A172 (cell line): ENCODE measurements around the gene TMEM187. TPM values are rescaled to one million over a fixed set of nuclear protein-coding genes. Genes with fewer than 3 reads are reported as not detected.

Experiments
- DNase-seq: peaks from one replicate; pipeline ENCODE4 v3.0.0-alpha.2; 2015; ENCODE audit warnings: low spot score
- total RNA-seq: library from RNA; depleted of rRNA; stranded (reverse); fragments of >200 nt; shearing (Covaris generic); gene quantifications from 2 replicates; pipeline ENCODE4 v1.2.3, GENCODE V29; 2014; rRNA removed

TMEM187 gene, protein sequence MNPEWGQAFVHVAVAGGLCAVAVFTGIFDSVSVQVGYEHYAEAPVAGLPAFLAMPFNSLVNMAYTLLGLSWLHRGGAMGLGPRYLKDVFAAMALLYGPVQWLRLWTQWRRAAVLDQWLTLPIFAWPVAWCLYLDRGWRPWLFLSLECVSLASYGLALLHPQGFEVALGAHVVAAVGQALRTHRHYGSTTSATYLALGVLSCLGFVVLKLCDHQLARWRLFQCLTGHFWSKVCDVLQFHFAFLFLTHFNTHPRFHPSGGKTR
- total RNA-seq, result 8.6 and 9.6 TPM in 2 replicates

DNA sequence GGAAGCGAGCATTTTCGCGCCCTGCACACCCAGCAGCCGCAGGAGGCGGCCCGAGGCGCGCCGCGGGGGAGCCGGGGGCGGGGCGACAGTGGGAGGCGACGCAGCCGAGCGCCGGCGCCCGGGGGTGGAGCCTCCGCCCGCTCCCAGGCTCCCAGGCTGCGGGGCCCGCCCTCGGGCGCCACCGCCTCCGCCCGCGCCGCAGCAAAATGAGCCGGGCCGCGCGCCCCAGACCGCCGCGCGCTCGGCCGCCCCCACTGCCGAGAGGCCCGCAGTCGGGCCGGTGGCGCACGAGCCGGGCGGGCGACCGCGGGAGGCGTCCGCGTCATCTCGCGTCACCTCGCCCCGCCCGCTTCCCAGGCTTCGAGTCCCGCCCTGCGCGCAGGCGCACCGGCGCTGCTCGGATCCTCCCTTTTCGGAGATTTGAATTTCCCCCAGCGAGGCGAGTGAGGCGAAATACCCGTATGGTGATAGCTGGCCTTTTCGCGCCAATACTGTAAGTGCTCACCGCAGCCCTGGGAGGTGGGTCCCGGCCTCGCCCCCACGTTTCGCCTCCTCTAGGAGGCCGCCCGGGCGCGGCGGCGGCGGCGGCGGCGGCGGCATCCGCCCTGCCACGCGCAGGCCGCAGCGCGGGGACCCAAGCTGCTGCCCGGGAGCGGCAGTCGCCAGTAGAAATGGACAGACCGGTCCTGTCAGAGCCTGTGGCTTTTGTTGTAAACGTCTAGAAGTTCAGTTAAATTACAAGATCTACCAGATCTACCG lies at the start of gene TMEM187:
Gene TMEM187, plus strand, starts transcription at position 387 of the 759 bp plus-strand sequence. CDS start 9,309 bp downstream, outside the sequence.
- peak; percentile 91 for DNase-seq

DNA sequence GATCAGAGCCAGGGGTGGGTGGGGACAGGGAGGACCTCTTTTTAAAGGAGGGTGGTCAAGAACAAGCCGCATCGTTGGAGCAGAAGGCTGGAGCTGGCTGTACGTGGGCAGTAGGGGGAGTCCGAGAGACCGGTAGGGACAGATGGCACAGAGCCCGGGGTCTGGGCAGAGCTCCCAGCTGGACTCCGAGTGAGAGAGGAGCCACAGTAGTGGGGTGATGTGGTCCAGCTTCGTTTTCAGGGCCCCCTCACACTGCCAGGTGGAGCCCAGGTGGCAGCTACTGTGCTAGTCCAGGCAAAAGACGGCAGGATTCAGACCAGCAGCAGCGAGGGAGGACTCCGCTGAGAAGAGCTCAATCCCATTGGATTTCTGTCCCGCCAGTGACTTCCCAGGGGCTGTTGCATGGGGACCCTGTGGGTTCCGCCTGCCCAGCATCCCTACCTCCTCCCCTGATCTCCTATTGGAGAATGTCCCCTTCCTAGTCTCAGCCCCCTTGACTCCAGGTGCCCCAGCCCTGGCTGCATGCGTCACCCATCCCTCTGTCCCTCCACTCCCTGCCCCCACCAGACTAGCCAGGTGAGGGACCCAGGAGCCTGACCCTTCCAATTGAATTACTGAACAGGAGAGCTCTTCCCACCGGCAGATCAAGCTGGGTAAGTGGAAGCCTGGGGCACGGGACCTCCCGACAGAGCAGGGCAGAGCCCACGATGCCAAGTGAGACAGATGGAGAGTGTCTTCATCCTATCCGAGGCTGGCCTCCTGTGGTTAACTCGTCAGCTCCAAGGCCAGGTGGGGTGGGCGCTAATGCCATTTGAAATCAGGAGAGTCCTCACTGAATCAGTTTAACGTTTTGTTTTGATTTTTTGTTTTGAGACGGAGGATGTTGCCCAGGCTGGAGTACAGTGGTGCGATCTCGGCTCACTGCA lies 49.4 kb upstream of the TMEM187 start:
- DNase-seq, result peak; percentile 78

DNA sequence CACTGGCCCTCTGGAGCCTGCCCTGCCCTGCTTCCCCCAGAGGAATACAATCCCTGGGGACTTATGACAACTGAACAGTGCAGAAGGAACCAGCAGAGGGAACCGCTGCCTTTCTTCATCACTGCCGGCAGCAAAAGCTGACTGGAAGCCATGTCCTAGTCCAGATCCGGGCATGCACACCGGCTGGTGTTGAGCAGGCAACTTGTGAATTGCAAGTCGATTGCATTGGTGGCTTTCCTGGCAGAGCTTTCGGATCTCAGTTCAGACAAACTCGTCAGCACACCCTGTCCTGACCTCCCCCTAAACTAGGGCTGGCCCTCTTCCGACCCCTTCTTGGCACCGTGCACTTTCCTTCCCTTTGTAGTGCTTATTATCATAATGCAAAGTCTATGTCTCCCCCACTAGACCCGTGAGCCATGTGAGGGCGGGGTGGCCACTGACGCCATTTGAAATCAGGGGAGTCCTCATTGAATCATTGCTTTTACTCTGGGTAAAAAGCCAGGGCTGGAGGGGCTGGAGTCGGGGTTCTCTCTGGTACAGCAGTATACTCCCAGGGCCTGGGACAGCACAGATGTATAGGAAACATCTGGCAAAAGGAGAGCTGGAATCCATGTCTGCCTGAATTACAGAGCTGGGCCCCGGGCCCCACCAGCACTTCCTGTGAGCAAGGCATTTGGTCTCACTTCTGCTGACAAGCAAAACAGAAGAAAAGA lies 48.2 kb upstream of the TMEM187 start:
- DNase-seq, result peak; percentile 50

DNA sequence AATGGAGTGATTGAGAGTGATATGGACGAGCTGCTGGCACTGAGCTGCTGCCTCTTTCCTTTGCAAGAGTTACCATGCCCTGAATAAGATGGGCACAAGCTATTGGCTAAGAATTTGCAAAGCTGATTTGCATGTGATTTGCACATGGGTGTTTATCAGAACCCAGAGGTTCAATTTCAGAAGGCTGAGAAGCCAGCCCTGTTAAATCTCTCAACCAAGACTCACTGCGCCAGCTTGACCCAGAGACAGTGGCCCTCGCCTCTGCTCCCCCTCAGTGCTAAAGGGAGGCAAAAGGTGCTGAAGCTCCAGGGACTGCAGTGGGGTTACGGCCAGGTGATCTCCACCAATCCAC lies 47.2 kb upstream of the TMEM187 start:
- DNase-seq, result no peak

DNA sequence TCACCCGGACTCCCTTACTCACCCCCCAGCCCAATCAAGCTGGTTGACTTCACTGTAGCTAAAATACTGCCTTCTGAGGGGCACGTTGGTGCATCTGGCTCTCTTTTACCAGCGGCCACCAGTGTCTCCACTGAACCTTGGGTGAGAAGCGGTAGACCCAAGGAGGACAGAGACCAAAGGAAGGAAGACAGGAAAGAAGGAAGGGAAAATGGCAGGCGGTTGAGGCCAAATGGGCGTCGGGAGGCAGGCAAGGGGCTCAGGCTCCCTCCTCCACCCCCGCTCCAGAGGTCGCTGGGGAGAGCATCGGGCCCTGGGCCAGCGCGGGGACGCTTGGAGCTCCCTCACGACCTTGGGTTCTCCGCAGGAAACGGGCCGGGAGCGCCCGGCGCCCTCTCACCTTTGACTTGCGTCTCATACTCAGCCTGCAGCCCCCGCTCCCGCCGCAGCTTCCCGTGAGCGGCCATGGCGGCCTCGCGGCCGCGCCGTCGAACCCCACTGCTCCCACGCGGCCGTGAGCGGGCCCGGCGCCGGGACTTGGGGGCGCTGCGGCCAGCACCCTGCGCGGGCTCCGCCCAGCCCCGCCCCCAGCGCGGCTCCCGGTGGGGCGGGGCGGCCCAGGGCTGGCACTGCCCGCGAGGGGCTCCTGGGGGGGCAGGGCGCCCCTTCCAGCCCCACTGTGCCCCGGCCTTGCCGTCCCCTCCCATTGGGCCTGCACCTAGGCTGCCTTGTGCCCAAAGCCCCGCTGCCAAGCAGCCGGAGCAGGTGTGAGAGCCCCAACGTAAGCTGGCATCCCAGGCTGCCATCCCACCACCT lies 46.6 kb upstream of the TMEM187 start, which contains the start of gene ARHGAP4:
Gene ARHGAP4, minus strand, starts transcription at position 526 of the 813 bp plus-strand sequence. Its CDS starts 62 bp downstream, at position 464.
- no peak for DNase-seq

DNA sequence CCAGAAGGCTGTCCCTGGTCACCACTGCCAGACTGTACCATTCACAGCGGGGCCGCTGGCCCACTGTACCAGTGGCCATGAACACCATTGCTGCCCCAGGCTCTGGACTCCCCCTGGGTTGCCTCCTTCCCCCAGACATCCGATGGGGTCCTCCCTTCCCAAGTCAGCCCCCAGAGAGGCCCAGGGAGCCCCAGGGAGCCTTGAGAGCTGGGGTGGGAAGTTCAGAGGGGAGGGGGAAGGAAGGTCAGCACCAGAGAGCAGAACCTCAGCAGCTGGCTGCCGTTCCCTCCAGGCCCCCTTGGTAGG lies 46.0 kb upstream of the TMEM187 start:
- DNase-seq, result no peak

DNA sequence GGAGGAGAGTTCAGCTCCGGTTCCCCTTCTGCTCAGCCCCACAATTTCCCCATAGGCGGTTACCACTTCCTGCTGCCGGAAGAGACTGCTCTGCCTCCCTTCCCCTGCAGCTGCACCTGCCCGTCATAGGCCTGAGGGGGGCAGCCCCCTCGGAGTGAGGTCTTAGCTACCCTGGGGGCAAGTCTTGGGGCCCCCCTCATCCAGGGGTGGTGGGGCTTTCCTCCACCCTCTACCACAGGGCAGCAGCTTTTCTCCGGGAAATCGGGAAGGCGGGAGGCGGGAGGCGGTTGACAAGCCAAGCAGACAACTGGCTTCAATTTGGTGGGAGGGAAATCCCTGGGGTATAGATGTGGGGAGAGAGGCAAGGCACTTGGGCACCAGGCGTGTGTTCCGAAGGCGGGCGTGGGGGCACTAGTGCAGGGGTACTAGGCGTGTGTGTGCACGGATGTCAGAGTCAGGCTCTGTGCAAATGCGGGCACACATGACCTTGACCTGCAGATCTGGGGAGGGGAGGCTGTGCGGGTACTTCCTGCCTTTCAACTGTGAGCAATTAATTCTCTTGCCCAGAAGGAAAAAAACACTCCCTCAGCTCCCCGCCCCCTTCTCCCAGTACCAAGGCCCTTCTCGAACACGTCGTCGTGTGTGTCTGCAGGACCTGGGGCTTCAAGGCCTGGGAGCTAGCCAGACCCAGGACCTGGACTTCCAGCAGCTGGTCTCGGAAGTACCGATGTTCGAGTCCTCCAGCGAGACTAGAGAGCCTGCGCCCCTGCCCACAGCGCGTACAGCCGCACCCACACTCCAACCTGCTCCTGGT lies 45.5 kb upstream of the TMEM187 start:
- DNase-seq, result peak; percentile 69

DNA sequence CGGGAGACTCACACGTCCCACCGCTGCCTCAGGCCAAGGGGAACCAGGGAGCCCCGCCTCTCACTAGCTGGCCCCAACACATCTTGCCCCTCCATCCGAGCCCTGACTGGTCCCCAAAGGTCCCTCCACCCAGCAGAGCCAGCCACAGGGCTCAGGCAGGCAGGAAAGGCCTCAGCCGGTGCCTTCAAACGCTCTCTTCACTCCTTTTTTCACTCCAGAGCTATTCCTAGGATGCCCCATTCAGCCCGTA lies 45.0 kb upstream of the TMEM187 start:
- DNase-seq, result no peak

DNA sequence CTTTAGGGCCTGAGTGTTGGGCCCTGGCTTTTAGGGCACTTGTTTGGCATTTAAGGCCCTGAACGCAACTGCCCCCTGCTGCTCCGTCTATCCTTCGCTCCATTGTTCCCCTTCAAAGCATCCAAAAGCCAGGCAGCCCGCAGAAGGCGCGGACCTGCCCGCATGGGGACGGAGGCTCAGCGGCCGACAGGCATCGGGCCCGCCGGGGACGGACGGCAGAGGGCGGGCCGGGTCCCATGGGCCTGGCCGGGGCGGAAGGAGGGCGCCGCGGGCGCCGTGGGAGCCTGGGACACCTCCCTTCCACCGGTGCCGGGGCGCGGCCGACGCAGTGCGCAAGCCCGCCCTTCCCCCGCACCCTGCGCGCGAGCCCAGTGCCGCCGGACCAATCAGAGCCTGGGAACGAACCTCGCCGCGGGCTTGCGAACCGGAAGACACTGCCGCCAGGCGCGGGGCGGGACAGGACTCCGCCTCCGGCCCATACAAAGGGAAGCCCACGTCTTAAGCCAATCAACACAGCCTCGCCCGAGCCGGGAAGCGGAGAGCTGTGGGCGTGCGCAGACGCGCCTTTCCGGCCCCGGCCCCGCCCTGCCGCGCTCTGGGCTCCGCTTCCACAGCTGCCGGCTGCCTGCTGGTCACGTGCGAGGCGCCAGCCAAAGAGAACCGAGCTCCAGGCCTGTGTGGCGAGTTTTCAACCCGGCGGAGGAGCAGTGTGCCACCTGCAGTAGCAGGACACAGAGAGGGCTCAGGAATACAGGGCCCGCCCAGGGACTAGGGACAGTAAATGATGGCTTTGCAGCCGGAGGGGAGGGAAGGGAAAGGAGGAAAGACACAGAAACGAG lies 44.4 kb upstream of the TMEM187 start:
- DNase-seq, result peak; percentile 97

DNA sequence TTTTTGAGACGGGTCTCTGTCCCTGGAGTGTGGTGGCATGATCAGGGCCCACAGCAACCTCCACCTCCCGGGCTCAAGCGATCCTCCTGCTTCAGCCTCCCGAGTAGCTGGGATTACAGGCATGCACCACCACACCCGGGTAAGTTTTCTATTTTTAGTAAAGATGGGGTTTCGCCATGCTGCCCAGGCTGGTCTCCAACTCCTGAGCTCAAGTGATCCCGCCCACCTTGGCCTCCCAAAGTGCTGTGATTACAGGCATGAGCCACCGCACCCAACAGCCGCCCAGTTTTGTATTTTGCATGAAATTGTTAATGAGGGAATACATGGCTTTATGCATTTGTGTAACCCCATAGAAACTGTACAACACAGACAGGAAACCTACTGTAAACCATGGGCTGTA lies 43.7 kb upstream of the TMEM187 start:
- DNase-seq, result no peak

DNA sequence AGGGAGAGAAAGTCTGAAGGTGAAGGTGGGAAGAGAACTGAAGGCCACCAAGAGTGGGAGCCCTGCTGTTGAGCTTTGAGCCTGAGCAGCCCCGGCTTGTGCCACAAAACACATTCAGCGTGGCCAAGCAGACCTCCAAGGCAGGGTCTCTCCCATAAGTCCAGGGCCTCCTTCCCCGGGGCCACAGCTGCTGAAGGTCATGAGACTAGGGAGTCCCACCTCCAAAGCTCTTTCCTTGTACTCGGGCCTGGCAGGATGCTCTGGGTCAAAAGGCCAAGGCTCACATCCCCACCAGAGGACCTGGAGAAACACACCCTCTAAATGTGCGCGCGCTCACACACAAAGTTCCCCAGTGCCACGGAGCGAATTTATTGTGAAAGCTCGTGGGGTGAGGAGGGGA lies 43.0 kb upstream of the TMEM187 start:
- no peak for DNase-seq

DNA sequence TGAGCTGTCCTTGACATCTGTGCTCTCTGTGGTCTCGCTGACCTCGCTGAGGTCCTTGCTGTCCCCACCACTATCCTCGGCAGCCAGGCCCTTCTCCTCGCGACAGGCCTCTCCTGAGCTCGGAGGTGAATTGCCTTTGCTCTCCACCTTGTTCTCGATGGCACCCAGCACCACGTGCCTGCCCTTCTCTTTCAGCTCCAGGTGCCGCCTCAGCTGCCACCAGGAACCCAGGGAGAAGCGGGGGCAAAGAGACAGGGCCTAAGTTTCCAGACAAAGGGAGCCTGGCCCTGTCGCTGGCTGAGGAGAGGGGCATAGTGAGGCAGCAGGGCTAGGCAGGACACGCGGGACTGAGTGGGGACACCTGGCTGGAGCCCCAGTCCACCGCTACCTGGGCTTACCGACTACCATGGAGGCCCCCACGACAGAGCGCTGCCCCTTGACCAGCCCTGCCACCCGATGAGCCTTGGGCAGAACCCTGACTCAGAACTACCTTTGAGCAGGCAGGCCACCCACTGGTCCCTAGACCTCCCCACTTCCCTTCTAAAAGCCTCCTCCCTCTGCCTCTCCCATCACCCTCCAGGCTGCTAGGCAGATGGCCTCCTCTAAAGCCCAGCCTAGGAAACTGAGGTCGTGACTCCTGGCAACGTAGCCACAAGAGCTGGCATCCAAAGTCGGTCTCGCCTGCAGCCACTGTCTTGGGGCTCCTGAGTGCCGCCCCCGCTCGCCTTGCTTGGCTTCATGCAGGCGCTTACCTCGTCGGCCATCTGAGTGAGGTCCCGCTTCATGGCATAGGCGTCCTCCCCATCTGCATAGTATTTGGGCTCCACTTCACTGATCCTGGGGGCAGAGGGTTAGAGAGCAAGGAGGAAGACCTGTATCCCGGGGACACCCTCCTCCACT lies 42.3 kb upstream of the TMEM187 start:
- DNase-seq, result no peak

DNA sequence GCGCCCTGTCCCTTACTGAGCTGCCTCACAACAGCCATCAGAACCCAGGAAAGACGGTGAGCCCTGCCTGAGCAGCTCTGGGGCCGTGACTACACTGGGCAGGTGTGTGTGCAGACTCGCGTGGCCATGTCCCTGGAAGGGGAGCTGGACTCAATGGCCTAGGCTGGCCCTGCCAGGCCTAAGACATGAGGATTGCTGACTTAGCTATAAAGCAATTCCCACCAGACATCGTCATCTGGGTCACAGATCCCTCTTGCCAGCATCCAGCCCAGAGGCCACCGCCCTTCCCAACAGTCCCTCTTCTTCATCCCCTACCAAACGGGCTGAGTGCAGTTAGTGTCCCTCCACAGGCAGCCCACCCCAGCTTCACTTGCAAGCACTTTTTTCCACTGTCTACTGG lies 41.4 kb upstream of the TMEM187 start:
- no peak for DNase-seq

DNA sequence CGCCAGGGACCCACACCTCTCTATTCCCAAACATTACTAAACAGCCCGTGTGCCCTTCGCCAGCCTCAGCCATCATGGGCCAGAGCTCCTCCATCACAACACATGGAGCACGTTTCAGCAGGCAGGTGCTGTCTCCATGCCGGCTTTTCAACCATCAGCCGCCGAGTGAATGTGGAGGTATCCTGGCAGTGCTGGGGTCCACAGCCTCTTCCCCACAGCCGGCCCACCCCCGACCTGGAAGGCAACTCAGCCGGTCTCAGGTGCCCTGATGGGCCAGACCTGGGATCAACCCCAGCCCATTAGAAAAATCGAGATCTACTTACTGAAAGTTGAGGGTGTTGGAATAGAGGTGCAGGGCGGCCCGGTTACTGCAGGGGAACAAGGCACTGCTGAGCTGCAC lies 40.8 kb upstream of the TMEM187 start:
- DNase-seq, result no peak

DNA sequence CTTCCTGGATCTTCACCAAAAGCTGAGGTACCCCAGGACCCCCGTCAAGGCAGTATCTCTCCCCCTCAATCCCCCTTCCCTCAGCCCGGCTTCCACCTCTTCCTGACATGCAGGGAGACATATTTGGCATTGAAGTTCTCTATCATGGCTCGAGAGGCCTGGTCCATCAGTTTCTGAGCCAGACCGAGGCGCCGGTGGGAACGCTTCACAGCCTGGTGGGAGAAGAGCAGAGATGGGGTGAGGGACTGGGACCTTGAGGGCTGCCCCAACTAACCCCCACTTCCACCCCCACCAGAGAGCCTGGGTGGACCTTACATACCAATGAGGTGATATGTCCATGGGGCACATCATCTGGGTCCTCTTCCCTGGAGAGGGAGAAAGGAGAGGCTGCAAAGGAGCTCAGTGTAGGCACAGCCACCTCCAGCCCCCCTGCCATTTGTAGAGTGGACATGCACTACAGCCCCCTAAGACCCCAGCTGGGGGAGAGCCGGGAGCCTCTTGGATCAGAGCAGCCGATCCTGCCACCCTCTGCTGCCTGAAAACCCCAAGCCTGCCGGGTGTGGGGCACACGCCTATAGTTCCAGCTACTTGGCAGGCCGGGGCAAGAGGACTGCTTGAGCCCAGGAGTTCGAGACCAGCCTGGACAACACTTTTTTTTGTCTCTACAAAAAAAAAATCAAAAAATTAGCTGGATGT lies 40.2 kb upstream of the TMEM187 start:
- no peak for DNase-seq

DNA sequence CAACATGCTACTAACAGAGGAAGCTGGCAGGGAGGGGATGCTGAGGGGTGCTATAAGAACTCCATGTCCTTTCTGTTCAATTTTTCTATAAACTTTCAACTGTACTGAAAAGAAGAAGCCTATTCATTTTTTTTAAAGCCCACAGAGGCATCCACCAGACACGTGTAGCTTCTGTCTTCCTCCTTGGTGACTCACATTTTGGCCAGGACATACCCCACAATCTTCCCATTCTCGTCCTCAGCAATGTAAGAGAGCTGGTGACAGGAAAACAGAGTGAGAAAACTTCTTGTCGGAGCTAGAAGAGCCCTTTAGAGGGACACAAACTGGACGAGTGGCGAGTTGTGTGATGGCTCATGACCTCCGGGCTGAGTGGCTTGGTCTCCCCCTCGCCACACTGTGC lies 38.8 kb upstream of the TMEM187 start:
- peak; percentile 37 for DNase-seq

DNA sequence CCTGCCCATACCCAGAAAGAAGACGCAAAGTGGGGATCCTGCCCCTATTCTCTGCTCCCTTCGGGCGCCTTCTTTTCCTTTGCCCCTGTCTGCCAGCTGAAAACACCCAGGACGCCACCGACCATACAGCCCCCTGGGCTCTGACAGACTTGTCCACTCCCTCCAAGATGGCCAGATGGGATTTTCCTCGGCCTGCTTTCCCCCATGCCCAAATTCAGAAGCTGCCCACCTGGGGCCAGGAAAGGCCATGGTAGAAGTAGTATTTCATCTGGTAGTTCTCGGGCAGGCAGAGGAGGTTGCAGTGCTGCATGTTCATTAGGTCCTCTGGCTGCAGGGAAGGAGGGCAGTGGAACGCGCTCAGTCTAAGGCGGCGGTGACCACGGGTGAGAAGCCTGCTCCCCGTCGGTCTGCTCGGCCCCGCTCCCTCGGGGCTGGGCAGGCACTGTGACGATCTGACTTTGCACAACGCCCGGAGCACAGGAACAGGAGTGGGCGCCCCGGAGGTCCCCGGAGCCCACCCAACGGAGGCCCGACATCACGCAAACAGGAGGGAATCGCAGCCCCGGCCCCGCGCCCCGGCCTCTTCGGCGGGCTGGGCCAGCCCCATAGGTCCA lies 38.3 kb upstream of the TMEM187 start:
- no peak for DNase-seq
